ENCODE data around the gene CYP46A1.

- no peak for TF ChIP-seq CTCF (IDR thresholded peaks at IDR 0.05)
- no peak for TF ChIP-seq POLR2A (IDR thresholded peaks at IDR 0.05)
These were observed 18.0 kb downstream of the CYP46A1 start for GRCh38 chr14:99702115-99702514.
